GM10248 (cell line): ENCODE measurements around the gene NDST1.

ENCODE experiments used
- CTCF ChIA-PET: fragments of 300-600 bp; sonication (Branson Sonifier 250); formaldehyde crosslinking; extraction: SDS; loops from one replicate; lab custom pipeline; 2021; ENCODE audit warnings: antibody characterized with exemption; lab: Yijun Ruan, JAX
- POLR2A ChIA-PET: fragments of 350-650 bp; sonication (Branson Sonifier 250); formaldehyde crosslinking; extraction: SDS; loops from one replicate; lab custom pipeline; 2020; ENCODE audit warnings: antibody characterized with exemption; lab: Yijun Ruan, JAX
- DNase-seq: peaks from one replicate; pipeline ENCODE4 v3.0.0; 2012; ENCODE audit errors: extremely low spot score
- CTCF ChIP-seq: IDR thresholded peaks from 2 replicates; pipeline ENCODE4 v1.5.1; 2012; ENCODE audit warnings: mild to moderate bottlenecking, low read depth; ENCODE audit errors: extremely low read depth, missing control alignments, control extremely low read depth

Gene NDST1

GRCh38 chr5:150604894-150605440 is 97.0 kb downstream of the NDST1 start:
- ChIA-PET POLR2A (no interaction called here), CTCF (interaction anchor here (0.8 to 1.5 kb wide), 4 partner anchors 12 to 155 kb away, joined by 3 read pairs; partner anchors contain the start of gene RPS14)
- no peak for DNase-seq
- no peak for TF ChIP-seq CTCF

GRCh38 chr5:150605546-150605945 is 97.6 kb downstream of the NDST1 start:
- TF ChIP-seq CTCF = no peak
- ChIA-PET CTCF (interaction anchor here (1.1 to 1.5 kb wide), 3 partner anchors 12 to 33 kb away, joined by 3 read pairs; no protein-coding TSS in a partner anchor), POLR2A (no interaction called here)
- DNase-seq = no peak

- ChIA-PET CTCF (no interaction called here), POLR2A (no interaction called here)
- no peak for DNase-seq
- TF ChIP-seq CTCF = no peak
Observed at GRCh38 chr5:150606476-150606875, 98.5 kb downstream of the NDST1 start.

- no peak for DNase-seq
- TF ChIP-seq CTCF = no peak
- CTCF ChIA-PET = interaction anchor here (0.9 kb wide), 1 partner anchor 19 kb away, joined by 3 read pairs; no protein-coding TSS in a partner anchor
- POLR2A ChIA-PET = no interaction called here
Observed at GRCh38 chr5:150607105-150607504, 99.2 kb downstream of the NDST1 start.
